CD4-positive, alpha-beta T cell treated with Interleukin-17A for 1 hour (primary cell): ENCODE data around the gene RPL10.

Source experiments
- DNase-seq: peaks from one replicate; pipeline ENCODE4 v3.0.0-alpha.2; 2020

Gene RPL10

DNA sequence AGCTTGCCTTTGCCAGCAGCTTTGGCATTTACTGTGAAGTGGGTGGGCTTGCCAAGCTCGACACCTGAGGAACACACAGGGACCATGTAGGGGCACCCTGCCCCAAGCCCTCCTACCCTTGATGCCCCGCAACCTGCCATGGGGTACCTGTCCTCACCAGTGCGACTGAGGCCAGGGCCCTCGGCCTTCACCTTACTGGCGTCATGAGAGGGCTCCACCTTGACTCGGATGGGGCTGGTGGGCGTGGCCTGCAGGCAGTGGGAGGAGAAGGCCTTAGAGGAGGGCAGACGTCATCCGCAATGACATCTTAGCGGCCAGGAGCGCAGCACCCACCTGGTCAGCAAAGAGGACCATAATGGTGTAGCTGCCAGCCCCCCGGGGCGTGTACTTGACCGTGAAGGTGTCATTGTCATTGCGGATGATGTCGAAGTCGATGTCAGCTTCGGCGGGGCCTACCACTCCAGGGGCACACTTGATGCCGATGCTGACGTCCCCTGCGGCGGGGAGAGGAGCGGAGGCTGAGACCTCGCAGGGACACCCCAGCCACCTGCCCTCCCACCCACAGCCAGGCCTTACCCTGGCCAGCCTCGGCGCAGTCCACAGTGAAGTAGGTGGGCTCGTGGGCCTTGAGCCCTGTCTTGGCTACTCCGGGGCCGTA, 36.0 kb upstream of the RPL10 start:
- DNase-seq = no peak

DNA sequence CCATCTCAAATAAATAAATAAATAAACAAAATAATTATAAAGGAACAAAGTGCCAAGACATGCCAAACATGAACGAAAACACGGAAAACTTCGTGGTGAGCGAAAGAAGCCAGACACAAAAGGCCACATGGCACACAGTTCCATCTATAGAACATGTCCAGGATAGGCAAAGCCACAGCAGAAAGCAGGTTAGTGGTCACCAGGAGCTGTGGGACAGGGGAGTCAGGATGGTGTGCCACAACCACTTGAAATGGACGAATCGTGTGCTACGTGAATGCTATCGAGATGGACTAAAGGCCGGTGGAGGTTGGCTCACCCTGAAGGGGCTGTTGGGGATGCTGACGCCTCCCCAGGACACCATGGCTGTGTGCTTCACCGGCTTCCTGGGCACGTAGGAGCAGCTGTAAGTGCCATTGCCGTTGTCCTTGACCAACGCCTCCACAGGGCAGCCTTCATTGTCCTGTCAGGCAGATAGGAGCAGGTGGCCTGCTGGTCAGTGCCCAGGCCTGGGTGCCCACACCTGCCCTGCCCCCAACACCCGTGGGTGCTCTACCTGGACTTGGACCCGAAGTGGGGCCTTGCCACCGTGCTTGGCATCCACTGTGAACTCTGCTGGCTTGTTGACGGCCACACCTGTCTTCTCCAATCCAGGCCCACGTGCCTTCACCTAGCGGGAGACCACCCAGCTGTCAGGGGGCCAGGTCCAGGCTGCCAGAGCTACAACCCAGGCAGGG, 34.3 kb upstream of the RPL10 start:
- DNase-seq = no peak

DNA sequence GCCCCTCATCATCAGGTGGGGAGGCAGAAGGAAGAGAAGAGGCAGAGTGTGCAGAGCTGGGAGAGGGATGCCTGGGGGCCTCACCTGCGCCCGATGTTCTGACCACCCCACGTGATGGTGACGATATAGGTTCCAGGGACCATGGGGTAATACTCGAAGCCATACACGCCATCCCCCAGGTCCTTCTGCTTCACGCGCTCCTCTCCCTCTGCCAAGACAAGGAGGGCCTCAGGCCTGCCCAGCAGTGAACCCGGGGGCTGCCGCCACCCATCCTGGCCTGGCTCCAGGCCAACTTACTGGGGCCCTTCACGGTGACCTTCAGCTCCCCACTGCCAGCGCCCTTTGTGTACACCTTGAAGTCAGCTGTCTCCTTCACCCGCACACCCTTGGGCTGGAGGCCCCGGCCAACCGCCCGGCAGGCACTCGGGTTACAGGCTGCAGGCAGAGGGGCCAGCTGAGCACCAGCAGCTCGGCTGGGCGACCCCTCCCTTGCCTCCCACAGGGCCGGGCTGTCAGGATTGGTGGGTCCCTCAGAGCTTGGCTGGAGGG, 33.1 kb upstream of the RPL10 start:
- DNase-seq = no peak

DNA sequence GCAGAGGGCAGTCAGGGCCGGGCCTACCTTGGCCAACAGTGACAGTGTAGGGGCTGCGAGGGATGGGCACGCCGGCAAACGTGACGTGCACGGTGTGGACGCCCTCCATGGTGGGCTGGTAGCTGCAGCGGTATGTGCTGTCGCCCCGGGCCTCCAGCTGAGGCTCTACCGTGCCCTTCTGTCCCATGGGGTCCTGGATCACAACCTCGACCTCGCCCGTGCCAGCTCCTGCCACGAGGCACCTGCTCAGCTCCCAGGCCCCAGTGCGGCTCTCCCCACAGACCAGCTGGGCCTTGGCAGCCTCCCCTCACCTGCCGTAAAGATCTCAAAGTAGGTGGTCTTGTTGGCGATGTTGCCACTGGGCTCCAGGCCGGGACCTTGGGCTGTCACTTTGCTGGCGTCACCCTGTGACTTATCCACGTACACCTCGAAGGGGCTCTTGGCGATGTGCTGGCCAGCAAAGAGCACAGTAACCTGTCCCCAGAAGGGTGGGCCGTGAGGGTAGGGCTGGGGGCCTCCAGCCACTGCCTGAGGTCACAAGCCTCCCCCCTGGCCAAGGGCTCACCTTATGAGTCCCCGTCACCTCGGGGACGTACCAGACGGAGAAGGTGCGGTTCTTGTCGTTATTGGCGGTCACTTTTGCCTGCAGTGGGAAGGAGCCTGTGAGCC, 32.0 kb upstream of the RPL10 start:
- DNase-seq = no peak

DNA sequence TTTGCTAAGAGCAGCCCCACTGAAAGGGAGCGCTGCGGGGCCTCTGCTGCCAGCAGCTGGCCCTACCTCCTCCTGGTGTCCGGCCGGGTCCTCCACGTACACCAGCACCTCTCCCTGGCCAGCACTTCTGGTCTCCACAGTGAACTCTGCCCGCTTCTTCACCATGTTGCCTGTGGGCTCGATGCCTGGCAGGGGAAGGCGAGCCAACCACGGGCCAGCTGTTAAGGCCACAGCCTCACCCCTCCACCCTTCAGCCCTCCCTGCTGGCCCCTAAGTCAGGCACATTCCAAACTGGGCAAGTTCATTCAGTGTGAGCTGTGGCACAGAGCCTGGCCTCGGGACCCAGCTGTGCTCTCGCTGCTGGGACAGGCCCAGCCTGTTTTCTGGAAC, 31.5 kb upstream of the RPL10 start:
- no peak for DNase-seq

- no peak for DNase-seq
Measured at GRCh38 chrX:154367474-154368308, 30.5 kb upstream of the RPL10 start.

DNA sequence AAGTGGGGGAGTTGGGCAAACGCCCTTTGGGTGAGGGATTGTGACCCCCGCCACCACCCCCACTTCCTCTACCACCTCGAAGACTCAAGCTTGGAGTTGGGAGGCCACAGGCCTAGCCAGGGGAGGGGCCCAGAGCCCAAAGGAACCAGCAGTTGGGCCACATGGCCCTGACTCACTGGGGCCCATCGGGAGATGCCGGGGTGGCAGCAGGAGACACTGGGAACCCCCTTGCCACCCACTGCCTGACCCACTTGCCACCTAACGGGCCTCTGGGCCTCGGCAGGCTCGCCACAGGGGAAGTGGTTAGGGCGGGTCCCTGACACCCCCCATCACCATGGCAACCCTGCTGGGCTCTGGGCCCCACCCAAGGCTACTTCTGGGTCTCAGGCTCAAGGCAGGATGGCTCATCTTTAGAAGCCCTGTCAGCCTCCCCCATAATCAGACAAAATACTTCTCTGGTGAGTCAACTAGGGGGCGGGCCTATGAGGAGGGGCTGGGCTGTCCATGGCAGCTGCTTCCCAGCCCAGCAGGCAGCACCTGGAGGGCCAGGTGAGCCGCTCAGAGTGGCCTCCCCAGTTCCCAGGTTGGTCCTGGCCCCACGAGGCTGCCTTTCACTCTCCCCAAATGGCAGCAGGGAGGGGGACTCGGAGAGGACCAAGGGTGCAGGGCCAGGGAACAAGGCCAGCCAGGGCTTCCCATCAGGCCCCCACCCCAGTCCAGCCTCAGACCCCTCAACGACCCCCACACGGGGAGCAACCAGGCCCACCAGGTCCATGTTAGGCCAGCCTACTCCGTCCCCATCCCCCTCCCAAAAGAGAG, 29.3 kb upstream of the RPL10 start:
- peak; percentile 95 for DNase-seq

- DNase-seq = peak; percentile 81
Measured at GRCh38 chrX:154369449-154370299, 28.5 kb upstream of the RPL10 start.

DNA sequence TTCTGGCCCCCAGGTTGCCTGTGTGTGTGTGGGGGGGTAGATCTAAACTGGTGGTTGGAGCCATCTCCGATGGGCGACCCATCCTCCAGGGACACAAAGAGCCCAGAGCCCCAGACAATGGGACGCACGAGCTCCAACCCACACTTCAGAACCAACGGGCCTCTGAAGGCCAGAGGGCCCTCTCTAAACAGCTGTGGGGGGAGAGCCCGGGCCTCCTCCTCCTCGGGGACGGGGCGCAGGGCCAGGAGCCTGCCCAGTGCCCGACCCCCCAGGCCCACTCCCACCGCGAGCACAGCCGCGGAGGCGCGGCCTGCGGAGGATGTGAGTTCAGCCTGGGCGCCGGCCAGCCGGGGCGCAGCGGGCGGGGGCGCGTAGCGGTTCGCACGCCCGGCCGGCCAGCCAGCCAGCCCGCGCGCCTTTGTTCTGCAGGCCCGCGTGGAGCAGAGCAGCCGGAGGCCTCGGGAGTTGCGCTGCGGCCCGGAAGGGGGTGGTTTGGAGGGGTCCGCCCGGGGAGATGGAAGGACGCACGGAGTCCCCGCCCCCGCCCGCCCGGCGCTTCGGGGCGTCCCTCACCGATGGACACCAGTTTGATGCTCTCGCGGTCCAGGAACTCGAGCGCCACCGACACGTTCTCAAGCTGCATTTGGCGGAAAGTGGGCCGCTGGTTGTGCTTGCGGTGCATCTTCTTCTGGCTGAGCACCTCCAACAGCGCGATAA, 27.7 kb upstream of the RPL10 start:
- DNase-seq = no peak

- DNase-seq = peak; percentile 95
Measured at GRCh38 chrX:154371017-154371788, 27.0 kb upstream of the RPL10 start.

- no peak for DNase-seq
Measured at GRCh38 chrX:154371789-154372300, 26.3 kb upstream of the RPL10 start.

- DNase-seq = peak; percentile 64
Measured at GRCh38 chrX:154372612-154373022, 25.6 kb upstream of the RPL10 start.

GRCh38 chrX:154373340-154374306, 24.6 kb upstream of the RPL10 start:
- DNase-seq = no peak

DNA sequence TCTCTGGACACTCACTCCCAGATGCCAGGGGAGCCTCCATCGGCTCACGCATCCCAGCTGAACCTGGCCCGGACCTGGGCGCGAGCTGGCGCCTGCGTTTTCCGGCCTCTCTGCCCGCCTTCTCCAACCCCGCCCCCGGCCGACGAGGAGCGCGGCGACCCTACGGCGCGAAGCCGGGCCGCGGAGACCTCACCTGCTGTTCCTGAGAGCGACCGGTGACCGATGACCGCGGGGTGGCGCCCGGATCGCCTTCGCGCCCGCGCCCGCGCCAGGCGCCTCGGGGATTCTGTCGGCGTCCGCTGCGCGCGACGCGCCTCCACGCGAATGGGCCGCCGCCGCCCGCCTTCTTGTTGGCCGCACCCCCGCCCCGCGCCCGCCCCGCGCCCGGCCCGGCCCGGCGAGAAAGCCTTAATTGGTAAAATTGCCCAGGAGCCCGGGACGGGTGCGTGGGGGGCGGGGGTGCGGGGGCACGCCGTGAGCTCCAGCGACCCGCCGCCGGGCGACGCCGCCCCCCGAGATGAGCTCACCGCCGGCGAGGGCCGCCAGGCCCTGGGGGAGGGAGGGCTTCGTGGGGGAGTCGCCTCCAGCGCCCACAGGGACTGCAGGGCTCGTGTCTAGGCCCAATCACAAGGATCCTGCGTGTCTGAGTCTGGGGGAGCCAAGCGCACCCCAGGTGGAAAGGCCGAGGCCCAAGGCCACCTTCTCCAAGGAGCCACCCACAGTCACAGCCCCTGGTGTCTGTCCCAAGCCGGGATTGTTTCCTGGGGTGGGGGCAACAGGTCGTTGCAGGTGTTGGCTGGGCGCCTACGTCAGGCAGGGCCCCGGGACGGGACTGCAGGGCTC, 23.6 kb upstream of the RPL10 start, which contains the start of gene FLNA:
Gene FLNA (minus strand): TSS at position 322 of the 843 bp plus-strand sequence. CDS start 3,389 bp downstream, outside the sequence.
- DNase-seq = no peak

DNA sequence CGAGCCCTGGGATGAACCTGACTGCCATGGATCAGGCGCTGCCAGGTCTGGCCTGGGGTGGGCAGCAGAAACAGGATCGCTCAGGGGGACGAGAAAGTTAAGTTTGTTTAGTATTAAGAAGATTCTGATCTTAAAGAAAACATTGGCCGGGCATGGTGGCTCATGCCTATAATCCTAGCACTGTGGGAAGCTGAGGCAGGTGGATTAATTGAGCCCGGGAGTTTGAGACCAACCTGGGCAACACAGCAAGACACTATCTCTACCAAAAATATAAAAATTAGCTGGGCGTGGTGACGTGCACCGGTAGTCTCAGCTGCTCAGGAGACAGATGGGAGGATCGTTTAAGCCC, 23.0 kb upstream of the RPL10 start:
- no peak for DNase-seq

DNA sequence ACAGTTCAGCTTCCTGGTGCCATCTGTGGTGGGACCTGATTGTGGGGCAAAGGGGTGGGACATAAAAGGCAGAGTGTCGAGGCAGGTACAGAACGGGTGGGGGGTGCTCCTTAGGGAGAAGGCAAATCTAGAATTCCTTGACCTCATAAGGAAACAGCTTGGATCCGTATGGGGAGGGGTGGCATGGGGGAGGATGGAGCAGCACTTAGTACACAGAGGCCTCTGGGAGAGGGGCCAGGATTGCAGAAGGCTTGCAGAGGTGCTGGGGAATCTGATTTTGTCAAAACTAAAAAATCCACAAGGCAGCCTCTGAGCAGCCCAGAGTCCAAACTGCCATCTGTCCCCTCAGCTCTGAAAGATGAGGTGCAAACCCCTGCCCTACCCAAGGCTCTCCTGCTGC, 21.4 kb upstream of the RPL10 start:
- DNase-seq = no peak
